Measurements from ENCODE around the gene SRRM5.

SRRM5 gene, protein sequence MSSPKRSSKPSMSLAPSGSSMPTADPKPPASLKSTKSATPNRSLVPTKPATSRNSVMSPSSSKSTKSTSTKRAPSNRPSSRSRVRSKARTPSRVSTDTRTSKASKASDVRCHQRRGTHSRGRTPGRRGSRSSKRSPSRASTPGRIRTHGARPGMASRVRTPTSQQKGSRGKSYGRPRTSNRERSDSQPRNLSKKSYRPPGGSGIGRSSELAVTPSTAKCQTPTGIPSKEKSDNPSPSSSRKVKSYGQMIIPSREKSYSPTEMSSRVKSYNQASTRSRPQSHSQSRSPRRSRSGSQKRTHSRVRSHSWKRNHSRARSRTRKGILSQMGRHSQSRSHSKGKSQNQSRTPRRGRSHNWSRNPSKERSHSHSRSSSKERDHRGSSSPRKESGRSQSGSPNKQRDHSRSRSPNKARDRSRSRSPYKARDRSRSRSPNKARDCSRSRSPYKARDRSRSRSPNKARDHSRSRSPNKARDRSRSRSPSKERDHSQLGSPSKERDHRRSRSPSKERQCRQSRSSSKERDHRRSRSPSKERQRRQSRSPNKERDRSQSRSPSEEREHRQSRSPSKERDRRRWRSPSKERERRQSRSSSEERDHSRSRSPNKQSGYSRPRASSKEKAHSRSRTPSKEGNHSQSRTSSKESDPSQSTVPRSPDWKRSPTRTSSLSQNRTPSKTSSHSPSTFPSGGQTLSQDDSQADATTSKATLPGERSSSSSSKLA

DNA sequence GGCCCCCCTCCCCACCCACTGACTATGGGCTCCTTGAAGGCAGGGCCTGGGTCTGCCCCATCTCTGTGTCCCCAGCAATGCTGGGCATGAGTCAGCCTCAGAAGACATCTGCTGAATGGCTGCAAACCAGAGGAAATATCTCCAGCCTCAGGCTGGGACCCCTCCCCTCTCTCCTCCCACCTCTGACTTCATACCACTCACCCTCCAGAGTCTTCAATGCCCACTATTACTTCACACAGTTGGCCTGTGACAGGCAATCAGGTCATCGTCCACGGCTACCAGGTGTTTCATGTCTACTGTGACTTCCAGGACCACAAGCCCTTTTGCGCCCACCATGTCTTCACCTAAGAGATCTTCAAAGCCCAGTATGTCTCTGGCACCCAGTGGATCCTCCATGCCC is at the start of gene SRRM5:
Gene SRRM5 (plus strand): TSS at position 301 of the 400 bp plus-strand sequence. CDS start 34 bp downstream, at position 335.
- no peak within 1 kb of the TSS for H3K4me3 ChIP-seq (ENCODE audit: low read depth, low read length)
- TF ChIP-seq, protein P1, sequence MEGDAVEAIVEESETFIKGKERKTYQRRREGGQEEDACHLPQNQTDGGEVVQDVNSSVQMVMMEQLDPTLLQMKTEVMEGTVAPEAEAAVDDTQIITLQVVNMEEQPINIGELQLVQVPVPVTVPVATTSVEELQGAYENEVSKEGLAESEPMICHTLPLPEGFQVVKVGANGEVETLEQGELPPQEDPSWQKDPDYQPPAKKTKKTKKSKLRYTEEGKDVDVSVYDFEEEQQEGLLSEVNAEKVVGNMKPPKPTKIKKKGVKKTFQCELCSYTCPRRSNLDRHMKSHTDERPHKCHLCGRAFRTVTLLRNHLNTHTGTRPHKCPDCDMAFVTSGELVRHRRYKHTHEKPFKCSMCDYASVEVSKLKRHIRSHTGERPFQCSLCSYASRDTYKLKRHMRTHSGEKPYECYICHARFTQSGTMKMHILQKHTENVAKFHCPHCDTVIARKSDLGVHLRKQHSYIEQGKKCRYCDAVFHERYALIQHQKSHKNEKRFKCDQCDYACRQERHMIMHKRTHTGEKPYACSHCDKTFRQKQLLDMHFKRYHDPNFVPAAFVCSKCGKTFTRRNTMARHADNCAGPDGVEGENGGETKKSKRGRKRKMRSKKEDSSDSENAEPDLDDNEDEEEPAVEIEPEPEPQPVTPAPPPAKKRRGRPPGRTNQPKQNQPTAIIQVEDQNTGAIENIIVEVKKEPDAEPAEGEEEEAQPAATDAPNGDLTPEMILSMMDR (IDR thresholded peaks at IDR 0.05; ENCODE audit: low read depth, low read length), result no peak

DNA sequence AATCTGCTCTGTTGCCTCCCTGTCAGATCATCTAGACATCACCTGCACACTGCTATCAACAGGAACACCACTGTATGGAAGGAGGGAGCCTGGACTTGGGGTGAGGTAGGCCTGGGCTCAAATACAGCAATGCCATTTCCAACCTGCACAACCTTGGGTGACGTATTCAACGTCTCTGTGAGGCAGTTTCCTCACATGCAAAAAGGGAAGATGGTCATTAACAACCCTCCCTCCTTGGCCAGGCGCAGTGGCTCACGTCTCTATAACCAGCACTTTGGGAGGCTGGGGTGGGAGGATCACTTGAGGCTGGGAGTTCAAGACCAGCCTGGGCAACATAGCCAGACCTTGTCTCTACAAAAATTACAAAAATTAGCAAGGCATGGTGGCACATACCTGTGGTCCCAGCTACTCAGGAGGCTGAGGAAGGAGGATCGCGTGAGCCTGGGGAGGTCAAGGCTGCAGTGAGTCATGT is 49.6 kb upstream of the SRRM5 start:
- TF ChIP-seq, protein P1 (IDR thresholded peaks at IDR 0.05; ENCODE audit: low read depth, low read length), result no peak
- no peak overlapping the region for H3K4me3 ChIP-seq (ENCODE audit: low read depth, low read length)

DNA sequence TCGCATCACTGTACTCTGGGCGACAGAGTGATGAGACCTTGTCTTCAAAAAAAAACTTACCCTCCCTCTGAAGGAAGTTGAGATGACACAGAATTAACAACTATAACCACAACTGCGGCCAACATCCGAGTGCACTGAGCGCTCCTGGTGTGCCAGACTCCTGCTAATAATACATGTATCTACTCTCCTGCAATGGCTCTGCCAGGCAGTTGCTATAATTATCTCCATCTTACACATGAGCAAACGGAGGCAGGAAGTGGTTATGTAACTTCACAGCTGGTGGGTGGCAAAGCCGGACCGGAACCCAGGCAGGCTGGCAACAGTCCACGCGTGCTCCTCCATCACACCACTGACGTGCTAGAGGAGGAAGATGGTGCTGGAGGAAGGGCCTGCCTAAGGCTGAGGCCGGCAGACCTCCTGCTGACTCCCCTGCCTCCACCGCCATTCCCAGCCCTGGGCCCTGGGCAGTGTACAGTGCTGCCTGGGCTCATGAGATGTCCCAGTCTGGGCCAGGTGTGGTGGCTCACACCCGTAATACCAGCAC is 49.1 kb upstream of the SRRM5 start:
- H3K4me3 ChIP-seq (ENCODE audit: low read depth, low read length), result no peak overlapping the region

GRCh38 chr19:43563816-43564457 is 48.0 kb upstream of the SRRM5 start:
- H3K4me3 ChIP-seq (ENCODE audit: low read depth, low read length), result no peak overlapping the region
- TF ChIP-seq, protein P1 (IDR thresholded peaks at IDR 0.05; ENCODE audit: low read depth, low read length), result no peak

More for the DNA sequence above, 49.1 kb upstream of the SRRM5 start:
- TF ChIP-seq, protein P1 (IDR thresholded peaks at IDR 0.05; ENCODE audit: low read depth, low read length), result no peak

DNA sequence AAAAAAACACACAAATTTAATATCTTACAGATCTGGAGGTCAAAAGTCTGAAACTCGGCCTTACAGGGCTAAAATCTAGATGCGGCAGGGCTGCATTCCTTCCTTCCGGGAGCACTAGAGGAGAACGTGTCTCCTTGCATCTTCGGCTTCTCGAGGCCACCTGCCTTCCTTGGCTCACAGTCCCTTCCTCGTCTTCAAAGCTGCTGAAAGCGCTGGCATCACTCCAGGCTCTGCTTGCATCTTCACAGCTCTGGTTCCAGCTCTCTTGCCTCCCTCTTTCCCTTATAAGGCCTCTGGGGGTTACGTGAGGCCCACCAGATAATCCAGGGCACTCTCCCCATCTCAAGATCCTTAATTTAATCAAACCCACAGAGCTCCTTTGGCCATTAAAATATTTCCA is 47.1 kb upstream of the SRRM5 start:
- TF ChIP-seq, protein P1 (IDR thresholded peaks at IDR 0.05; ENCODE audit: low read depth, low read length), result no peak
- H3K4me3 ChIP-seq (ENCODE audit: low read depth, low read length), result no peak overlapping the region

GRCh38 chr19:43569657-43570056 is 42.2 kb upstream of the SRRM5 start:
- no peak overlapping the region for H3K4me3 ChIP-seq (ENCODE audit: low read depth, low read length)
- TF ChIP-seq, protein P1 (IDR thresholded peaks at IDR 0.05; ENCODE audit: low read depth, low read length), result no peak
